HEK293T (cell line): Measurements from ENCODE around the gene HS1BP3.

ENCODE experiments used
- CTCF ChIA-PET: fragments of 350-600 bp; formaldehyde crosslinking; extraction: SDS; loops from one replicate; lab custom pipeline; 2021; ENCODE audit warnings: antibody characterized with exemption, inconsistent platforms; lab: Yijun Ruan, JAX
- POLR2A ChIA-PET: fragments of 350-600 bp; formaldehyde crosslinking; extraction: SDS; loops from one replicate; lab custom pipeline; 2020; ENCODE audit warnings: antibody characterized with exemption, inconsistent platforms; lab: Yijun Ruan, JAX
- DNase-seq: peaks from one replicate; pipeline ENCODE4 v3.0.0; 2012; ENCODE audit warnings: mixed read lengths; ENCODE audit errors: extremely low spot score
- ARNT ChIP-seq: fragments of 450-650 bp; IDR thresholded peaks from 2 replicates; pipeline ENCODE4 v1.6.1; 2017; ENCODE audit warnings: mild to moderate bottlenecking
- BHLHE40 ChIP-seq: fragments of 450-650 bp; IDR thresholded peaks from 2 replicates; pipeline ENCODE4 v1.6.1; 2016; ENCODE audit warnings: mild to moderate bottlenecking, moderate library complexity, borderline replicate concordance
- CTBP1 ChIP-seq: fragments of 450-650 bp; IDR thresholded peaks from 2 replicates; pipeline ENCODE4 v1.6.1; 2016; ENCODE audit warnings: borderline replicate concordance
- ELF4 ChIP-seq: fragments of 450-650 bp; IDR thresholded peaks from 2 replicates; pipeline ENCODE4 v1.6.1; 2017; ENCODE audit warnings: antibody characterized with exemption
- FOXA1 ChIP-seq: fragments of 450-650 bp; IDR thresholded peaks from 2 replicates; pipeline ENCODE4 v1.6.1; 2016; ENCODE audit warnings: mild to moderate bottlenecking
- FOXK2 ChIP-seq: fragments of 450-650 bp; IDR thresholded peaks from 2 replicates; pipeline ENCODE4 v1.6.1; 2016; ENCODE audit warnings: mild to moderate bottlenecking
- FOXM1 ChIP-seq: fragments of 450-650 bp; IDR thresholded peaks from 2 replicates; pipeline ENCODE4 v1.6.1; 2017; ENCODE audit warnings: mild to moderate bottlenecking, borderline replicate concordance
- HDGF ChIP-seq: fragments of 450-650 bp; IDR thresholded peaks from 2 replicates; pipeline ENCODE4 v1.6.1; 2017; ENCODE audit warnings: antibody characterized with exemption, borderline replicate concordance
- L3MBTL2 ChIP-seq: fragments of 450-650 bp; conservative IDR thresholded peaks from 2 replicates; pipeline ENCODE4 v1.6.1; 2016; ENCODE audit warnings: mild to moderate bottlenecking
- LEF1 ChIP-seq: fragments of 450-650 bp; IDR thresholded peaks from 2 replicates; pipeline ENCODE4 v1.6.1; 2017; ENCODE audit warnings: mild to moderate bottlenecking, borderline replicate concordance
- NFRKB ChIP-seq: fragments of 450-650 bp; IDR thresholded peaks from 2 replicates; pipeline ENCODE4 v1.6.1; 2016; ENCODE audit warnings: mild to moderate bottlenecking, moderate library complexity
- SP1 ChIP-seq: fragments of 450-650 bp; IDR thresholded peaks from 2 replicates; pipeline ENCODE4 v1.6.1; 2017
- SUZ12 ChIP-seq: fragments of 450-650 bp; IDR thresholded peaks from 2 replicates; pipeline ENCODE4 v1.6.1; 2016; ENCODE audit warnings: mild to moderate bottlenecking
- TARDBP ChIP-seq: fragments of 450-650 bp; IDR thresholded peaks from 2 replicates; pipeline ENCODE4 v1.6.1; 2016
- ZNF384 ChIP-seq: fragments of 450-650 bp; IDR thresholded peaks from 2 replicates; pipeline ENCODE4 v1.6.1; 2016
- TF ChIP-seq, protein P1 (sequence below): fragments of 450-650 bp; IDR thresholded peaks from 2 replicates; pipeline ENCODE4 v1.6.1; 2016

The HS1BP3 gene

DNA sequence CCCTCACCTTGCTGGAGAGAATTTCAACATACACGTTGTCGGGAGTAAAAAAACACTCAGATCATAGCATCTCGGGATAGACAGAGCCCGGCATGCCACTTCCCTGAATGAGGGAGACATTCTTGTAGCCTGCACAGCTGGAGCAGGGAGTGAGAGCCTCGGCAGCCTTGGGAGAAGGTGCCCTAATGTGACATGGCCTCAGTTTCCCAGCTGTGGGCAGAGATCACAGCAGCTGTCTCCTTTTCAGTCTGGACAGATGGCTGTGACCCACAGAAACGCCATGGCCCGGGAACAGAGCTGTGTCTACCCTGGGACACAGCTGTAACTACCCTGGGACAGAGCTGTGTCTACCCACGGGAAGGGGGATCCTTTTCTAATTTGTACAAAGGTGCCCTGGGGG is 55.9 kb downstream of the HS1BP3 start:
- ChIA-PET CTCF (interaction anchor here (1.0 kb wide), 1 partner anchor 108 kb away, joined by 3 read pairs; no protein-coding TSS in a partner anchor), POLR2A (interaction anchor here (7.4 kb wide), 1 partner anchor 146 kb away, joined by 77 read pairs; the partner anchor contains the start of gene RHOB)
- no peak for DNase-seq
- no peak for TF ChIP-seq ELF4
- TF ChIP-seq TARDBP = no peak

DNA sequence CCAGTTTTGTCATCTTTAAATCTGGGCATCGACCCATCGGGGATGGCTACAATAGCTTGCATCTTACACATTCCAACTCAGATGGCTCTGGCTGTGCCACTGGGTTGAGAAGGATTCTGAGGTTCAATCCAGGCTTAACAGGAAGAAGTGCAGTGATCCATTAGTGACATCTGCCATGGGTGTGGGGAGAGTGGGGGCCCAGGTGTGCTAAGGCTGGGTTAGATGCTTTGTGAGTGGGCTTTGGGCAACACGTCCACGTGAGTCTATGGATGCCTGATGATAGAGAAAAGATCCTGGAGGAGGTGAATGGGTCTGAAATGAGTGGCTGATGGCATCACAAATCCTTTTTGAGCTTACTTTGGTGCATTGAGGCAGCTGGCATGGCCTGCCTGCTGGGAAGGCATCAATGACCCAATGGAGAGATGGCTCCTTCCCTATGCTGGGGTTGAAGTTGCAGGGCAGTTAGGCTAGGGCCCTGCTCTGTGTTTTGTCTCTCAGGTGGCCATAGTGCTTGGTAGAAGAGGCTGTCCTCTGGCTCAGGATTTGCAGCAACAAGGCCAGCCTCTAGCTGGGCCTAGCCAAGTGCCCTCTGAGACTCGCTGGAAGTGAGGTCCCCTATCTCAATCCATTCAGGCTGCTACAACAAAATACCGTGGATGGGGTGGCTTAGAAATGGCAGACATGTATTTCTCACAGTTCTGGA is 56.7 kb downstream of the HS1BP3 start:
- POLR2A ChIA-PET = interaction anchor here (7.4 kb wide), 1 partner anchor 146 kb away, joined by 77 read pairs; the partner anchor contains the start of gene RHOB
- no peak for DNase-seq
- CTCF ChIA-PET = no interaction called here
- TF ChIP-seq TARDBP = no peak
- no peak for TF ChIP-seq ZNF384
- TF ChIP-seq, protein P1, sequence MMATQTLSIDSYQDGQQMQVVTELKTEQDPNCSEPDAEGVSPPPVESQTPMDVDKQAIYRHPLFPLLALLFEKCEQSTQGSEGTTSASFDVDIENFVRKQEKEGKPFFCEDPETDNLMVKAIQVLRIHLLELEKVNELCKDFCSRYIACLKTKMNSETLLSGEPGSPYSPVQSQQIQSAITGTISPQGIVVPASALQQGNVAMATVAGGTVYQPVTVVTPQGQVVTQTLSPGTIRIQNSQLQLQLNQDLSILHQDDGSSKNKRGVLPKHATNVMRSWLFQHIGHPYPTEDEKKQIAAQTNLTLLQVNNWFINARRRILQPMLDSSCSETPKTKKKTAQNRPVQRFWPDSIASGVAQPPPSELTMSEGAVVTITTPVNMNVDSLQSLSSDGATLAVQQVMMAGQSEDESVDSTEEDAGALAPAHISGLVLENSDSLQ = no peak
- TF ChIP-seq ELF4 = no peak
- no peak for TF ChIP-seq SUZ12
- no peak for TF ChIP-seq SP1
- TF ChIP-seq FOXA1 = no peak
- no peak for TF ChIP-seq CTBP1
- no peak for TF ChIP-seq NFRKB
- TF ChIP-seq LEF1 = no peak
- TF ChIP-seq HDGF = no peak
- no peak for TF ChIP-seq ARNT
- TF ChIP-seq FOXK2 = no peak

DNA sequence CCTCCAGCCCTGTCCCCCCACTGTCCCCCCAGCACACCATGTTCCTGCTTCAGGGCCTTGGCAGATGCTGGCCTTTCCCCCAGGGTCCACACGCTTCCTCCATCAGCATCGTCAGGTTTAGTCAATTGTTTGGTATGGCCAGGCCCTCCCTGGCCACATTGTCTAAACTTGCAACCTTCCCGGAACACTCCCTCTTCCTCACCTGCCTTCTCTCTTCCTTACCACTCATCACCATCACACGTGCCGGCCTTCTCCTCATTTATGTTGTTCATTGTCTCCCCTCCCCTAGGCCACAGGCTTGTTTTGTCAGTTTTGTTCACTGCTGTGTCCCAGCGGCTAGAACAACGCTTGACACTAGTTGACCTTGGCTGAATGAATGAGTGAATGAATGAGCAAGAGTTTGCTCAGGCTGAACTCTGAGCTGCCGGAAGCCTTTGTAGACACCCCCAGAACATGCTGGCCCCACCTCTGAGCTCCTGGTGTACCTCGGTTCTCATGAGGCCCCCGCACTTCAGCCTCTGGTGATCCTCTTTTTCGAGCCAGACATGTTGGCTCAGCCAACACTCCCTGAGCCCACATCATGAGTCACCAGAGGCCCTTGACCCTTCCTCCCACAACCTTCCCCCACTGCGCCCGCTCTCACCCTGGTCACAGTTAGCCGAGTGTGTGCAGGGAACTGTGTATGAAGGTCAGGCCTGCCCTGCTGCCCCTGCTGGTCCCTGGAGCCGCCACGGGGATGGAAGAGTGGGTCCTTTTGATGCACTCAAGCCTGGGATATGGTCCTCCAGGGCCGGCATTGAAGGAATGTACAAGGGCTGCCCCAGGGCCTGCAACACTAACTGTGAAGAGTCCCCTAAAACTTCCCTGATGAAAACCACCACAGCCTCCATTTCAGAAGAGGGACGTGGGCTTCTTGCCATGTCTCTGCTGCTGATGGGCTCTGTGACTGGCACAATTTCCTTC is 57.5 kb downstream of the HS1BP3 start:
- ChIA-PET POLR2A (interaction anchor here (7.4 kb wide), 1 partner anchor 145 kb away, joined by 77 read pairs; the partner anchor contains the start of gene RHOB), CTCF (no interaction called here)
- no peak for TF ChIP-seq FOXA1
- TF ChIP-seq, protein P1 = no peak
- no peak for TF ChIP-seq CTBP1
- TF ChIP-seq BHLHE40 = no peak
- no peak for TF ChIP-seq LEF1
- no peak for TF ChIP-seq FOXM1
- no peak for TF ChIP-seq FOXK2
- no peak for TF ChIP-seq ARNT
- no peak for TF ChIP-seq SUZ12
- no peak for TF ChIP-seq HDGF
- no peak for DNase-seq

DNA sequence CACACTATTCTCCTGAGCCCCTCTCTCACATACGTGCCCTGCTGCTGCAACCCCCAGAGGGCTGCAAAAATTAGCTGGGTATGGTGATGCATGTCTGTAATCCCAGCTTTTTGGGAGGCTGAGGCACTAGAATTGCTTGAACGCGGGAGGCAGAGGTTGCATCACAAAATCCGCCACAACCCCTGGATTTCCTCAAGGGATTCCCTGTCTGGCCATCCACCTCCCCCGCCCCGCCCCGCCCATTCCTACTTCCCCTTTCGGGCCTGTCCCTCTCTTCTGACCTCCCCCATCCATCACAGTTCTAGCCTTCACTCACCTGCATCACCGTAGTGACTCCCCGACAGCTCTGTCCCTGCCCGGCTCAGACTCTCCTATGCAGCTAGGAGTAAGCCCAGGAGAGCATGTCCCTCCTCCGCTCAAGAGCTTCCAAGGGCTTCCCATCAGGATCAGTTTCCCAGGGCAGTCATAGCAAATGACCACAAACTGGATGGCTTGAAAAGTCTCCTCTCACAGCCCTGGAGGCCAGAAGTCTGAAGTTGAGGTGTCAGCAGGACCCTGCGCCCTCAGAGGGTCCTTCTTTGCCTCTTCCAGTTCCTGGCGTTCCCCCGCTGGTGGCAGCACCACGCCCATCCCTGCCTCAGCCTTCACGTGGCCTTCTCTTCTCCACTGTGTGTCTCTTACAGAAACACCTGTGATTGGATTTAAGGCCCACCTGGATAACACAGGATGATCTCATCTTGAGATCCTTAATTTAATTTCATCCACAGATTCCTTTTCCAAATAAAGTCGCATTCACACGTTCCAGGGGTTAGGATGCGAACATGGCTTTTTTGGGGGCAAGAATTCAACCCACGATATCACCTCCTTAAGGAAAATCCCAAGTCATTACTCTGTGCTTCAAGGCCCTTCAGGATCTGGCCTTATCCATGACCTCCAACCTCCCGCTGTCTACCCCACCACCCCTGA is 58.5 kb downstream of the HS1BP3 start:
- ChIA-PET CTCF (interaction anchor here (1.0 kb wide), 1 partner anchor 20 kb away, joined by 4 read pairs; no protein-coding TSS in a partner anchor), POLR2A (interaction anchor here (1.4 to 7.4 kb wide), 3 partner anchors 142 to 145 kb away, joined by 4 to 77 read pairs (median 11); partner anchors contain the start of gene RHOB)
- no peak for DNase-seq
- no peak for TF ChIP-seq ZNF384
- no peak for TF ChIP-seq NFRKB
- TF ChIP-seq CTBP1 = no peak
- TF ChIP-seq SP1 = no peak
- no peak for TF ChIP-seq BHLHE40
- TF ChIP-seq FOXA1 = no peak
- TF ChIP-seq TARDBP = no peak
- TF ChIP-seq FOXM1 = no peak
- no peak for TF ChIP-seq FOXK2
- no peak for TF ChIP-seq SUZ12
- TF ChIP-seq L3MBTL2 = no peak
- no peak for TF ChIP-seq ELF4
- TF ChIP-seq, protein P1 = no peak
